Pericardium fibroblast (primary cell): ENCODE measurements around the gene CRYGA. TPM values are rescaled to one million over a fixed set of nuclear protein-coding genes. Genes with fewer than 3 reads are reported as not detected.

Source experiments
- total RNA-seq: library from RNA; depleted of rRNA; stranded (reverse); fragments of >200 nt; gene quantifications from 2 replicates; pipeline ENCODE4 v1.2.3, GENCODE V29; 2015

Gene CRYGA
- not detected in 2 replicates for total RNA-seq

GRCh38 chr2:208163489-208163888, at the start of gene CRYGA:
CRYGA (minus strand) TSS chr2:208163589; CDS start chr2:208163556, 33 bp downstream.

GRCh38 chr2:208189810-208190503, 26.6 kb upstream of the CRYGA start, which contains the start of gene C2orf80:
C2orf80 (minus strand) TSS chr2:208190030; CDS start chr2:208186986, 3,044 bp downstream.

GRCh38 chr2:208146006-208146405, 17.4 kb downstream of the CRYGA start, which contains the start of gene CRYGB:
CRYGB (minus strand) TSS chr2:208146158; CDS start chr2:208146120, 38 bp downstream.

GRCh38 chr2:208129744-208130711, 33.4 kb downstream of the CRYGA start, which contains the start of gene CRYGC:
CRYGC (minus strand) TSS chr2:208129828; CDS start chr2:208129792, 36 bp downstream.

GRCh38 chr2:208124013-208124715, 39.2 kb downstream of the CRYGA start, which contains the start of gene CRYGD:
CRYGD (minus strand) TSS chr2:208124524; CDS start chr2:208124473, 51 bp downstream.

Other genes with a start within 250 kb of the CRYGA start
- gene PLEKHM3, start 138.1 kb downstream of the CRYGA start, total RNA-seq: 4.9 and 8.7 TPM in 2 replicates
- gene CRYGD, start 39.1 kb downstream of the CRYGA start, total RNA-seq: not detected in 2 replicates
- not detected in 2 replicates for gene CRYGC, start 33.8 kb downstream of the CRYGA start, total RNA-seq
- not detected in 2 replicates for gene CRYGB, start 17.4 kb downstream of the CRYGA start, total RNA-seq
- not detected in 2 replicates for gene C2orf80, start 26.4 kb upstream of the CRYGA start, total RNA-seq
- gene IDH1, start 91.5 kb upstream of the CRYGA start, total RNA-seq: 160 and 175 TPM in 2 replicates
- 16.8 and 28.1 TPM in 2 replicates for gene PIKFYVE, start 102.7 kb upstream of the CRYGA start, total RNA-seq
- gene PTH2R, start 243.2 kb upstream of the CRYGA start, total RNA-seq: not detected in 2 replicates